GM04503 (cell line): ENCODE measurements around the gene DKK2.
A peak's percentile ranks its signal among the peaks of the same experiment; 100 is the strongest.

Source experiments
- DNase-seq: peaks from one replicate; pipeline ENCODE4 v3.0.0-alpha.2; 2012; ENCODE audit warnings: low read depth

Gene DKK2

GRCh38 chr4:107035819-107036583, at the start of gene DKK2:
DKK2 (minus strand) TSS chr4:107036313; CDS start chr4:107035591, 722 bp downstream.
- DNase-seq: no peak

- DNase-seq: no peak
Measured at GRCh38 chr4:107077192-107077591, 41.1 kb upstream of the DKK2 start.

- DNase-seq: no peak
Measured at GRCh38 chr4:107072836-107073736, 37.0 kb upstream of the DKK2 start.

- no peak for DNase-seq
Measured at GRCh38 chr4:107071108-107071507, 35.0 kb upstream of the DKK2 start.

- peak; percentile 12 for DNase-seq
Measured at GRCh38 chr4:107069049-107069448, 32.9 kb upstream of the DKK2 start.

- no peak for DNase-seq
Measured at GRCh38 chr4:107068116-107068515, 32.0 kb upstream of the DKK2 start.

GRCh38 chr4:107066621-107067020, 30.5 kb upstream of the DKK2 start:
- no peak for DNase-seq

- no peak for DNase-seq
Measured at GRCh38 chr4:107065201-107065600, 29.1 kb upstream of the DKK2 start.

- no peak for DNase-seq
Measured at GRCh38 chr4:107060388-107060787, 24.3 kb upstream of the DKK2 start.

GRCh38 chr4:107058828-107059227, 22.7 kb upstream of the DKK2 start:
- no peak for DNase-seq

GRCh38 chr4:107050525-107051135, 14.5 kb upstream of the DKK2 start:
- no peak for DNase-seq

GRCh38 chr4:107046261-107046660, 10.1 kb upstream of the DKK2 start:
- no peak for DNase-seq

GRCh38 chr4:107044170-107044569, 8.1 kb upstream of the DKK2 start:
- no peak for DNase-seq

- no peak for DNase-seq
Measured at GRCh38 chr4:107037199-107037584, 1.1 kb upstream of the DKK2 start.

GRCh38 chr4:107036584-107037198, 578 bp upstream of the DKK2 start:
- no peak for DNase-seq

GRCh38 chr4:107034996-107035818, 906 bp downstream of the DKK2 start:
- no peak for DNase-seq

GRCh38 chr4:107034091-107034995, 1.8 kb downstream of the DKK2 start:
- DNase-seq: no peak

- DNase-seq: no peak
Measured at GRCh38 chr4:107027379-107027778, 8.7 kb downstream of the DKK2 start.

- no peak for DNase-seq
Measured at GRCh38 chr4:107018344-107018735, 17.8 kb downstream of the DKK2 start.
